ENCODE measurements around the gene PIPOX. TPM values are rescaled to one million over a fixed set of nuclear protein-coding genes. Genes with fewer than 3 reads are reported as not detected.

Gene PIPOX
- total and polyA plus RNA-seq, 2 of the 8 experiments (the other 6 are each of a cell fraction or from before 2014, with no cell fraction given), result 57.2 to 99.6 TPM

GRCh38 chr17:29051194-29051593 is 8.3 kb downstream of the PIPOX start:
- WGBS, 2 experiments (ENCODE audit: extremely low coverage in 1 of 2, insufficient coverage in 1 of 2, insufficient read length in 1 of 2, insufficient replicate concordance in 2 of 2, low coverage in 1 of 2, low lambda C conversion rate in 2 of 2, missing lambda C conversion rate in 1 of 2), result 82% methylated on average over 10 of the region's 12 CpGs; no CpG with 5 or more reads in 1 of the 2 experiments
- H4K20me1 ChIP-seq (replicated peaks in 1 of 2; ENCODE audit: control insufficient read depth in 1 of 2, insufficient read depth in 2 of 2, low read length in 2 of 2), result no peaks in the 10 kb centered on the region
- H3K14ac ChIP-seq (ENCODE audit: insufficient read length), result no peak overlapping the region
- H3K4ac ChIP-seq (replicated peaks; ENCODE audit: insufficient read length, low read depth, low read length), result no peak overlapping the region
- H3K23me2 ChIP-seq (ENCODE audit: low read depth, low read length), result no peaks in the 10 kb centered on the region
- H2AK5ac ChIP-seq (ENCODE audit: low read depth, low read length), result no peak overlapping the region
- 0 out of 2 replicates have a peak overlapping the region, but pooled peaks have one; percentile 48 for H2BK5ac ChIP-seq (ENCODE audit: low read depth, low read length)
- no peaks in the 10 kb centered on the region for H3K79me1 ChIP-seq (ENCODE audit: low read depth, low read length)
- H2BK15ac ChIP-seq (ENCODE audit: low read length), result no peak overlapping the region
- no peak overlapping the region for H4K5ac ChIP-seq (ENCODE audit: insufficient read length, low read depth, low read length)
- POLR2A ChIA-PET (ENCODE audit: partially characterized antibody), result interaction anchor here (0.6 to 1.5 kb wide), 15 partner anchors 8 to 41 kb away, joined by 3 to 7 read pairs (median 4); no protein-coding TSS in a partner anchor
- TF ChIP-seq CREB1 (IDR thresholded peaks at IDR 0.05) (no peak), TCF12 (IDR thresholded peaks at IDR 0.05; ENCODE audit: low read depth, low read length) (no peak), CHD2 (IDR thresholded peaks at IDR 0.05; ENCODE audit: low read length) (no peak), BCL11A (IDR thresholded peaks at IDR 0.05; ENCODE audit: low read depth in 2 of 2, low read length in 2 of 2) (no peak), EGR1 (IDR thresholded peaks at IDR 0.05; ENCODE audit: borderline replicate concordance, low read depth, low read length) (no peak), CHD1 (IDR thresholded peaks at IDR 0.05; ENCODE audit: low read depth, low read length) (no peak), SIX5 (IDR thresholded peaks at IDR 0.05; ENCODE audit: low read depth, low read length) (no peak), E2F6 (IDR thresholded peaks at IDR 0.05) (no peak), EZH2 (IDR thresholded peaks at IDR 0.05; ENCODE audit: low read depth, low read length, severe bottlenecking) (no peak), USF2 (IDR thresholded peaks at IDR 0.05; ENCODE audit: low read length) (no peak)
- H3K27me3 ChIP-seq (replicated peaks in 1 of 4; ENCODE audit: control insufficient read depth in 3 of 4, extremely low read depth in 1 of 4, insufficient read depth in 3 of 4, low read length in 3 of 4), result no peaks in the 10 kb centered on the region
- no peak overlapping the region for H3K4me2 ChIP-seq (ENCODE audit: insufficient read depth in 1 of 2, low read depth in 2 of 2, low read length in 2 of 2)
- peaks cover 0 to 17% (median 3%) of the 10 kb centered on the region in 4 experiments; a peak in 5 of 8 replicates for H3K36me3 ChIP-seq (ENCODE audit: control insufficient read depth in 2 of 4, insufficient read depth in 4 of 4, low read length in 3 of 4)
- H2AFZ ChIP-seq (ENCODE audit: low read length), result no peak overlapping the region
- no peak for FAIRE-seq
- H3K79me2 ChIP-seq (ENCODE audit: control insufficient read depth in 1 of 2, insufficient read depth in 2 of 2, low read length in 2 of 2), result no peaks in the 10 kb centered on the region
- no peak overlapping the region for H2BK120ac ChIP-seq (replicated peaks; ENCODE audit: low read depth, low read length)
- H3K56ac ChIP-seq (replicated peaks; ENCODE audit: insufficient read length, low read depth, low read length), result no peak overlapping the region
- no peaks in the 10 kb centered on the region for H3K9me3 ChIP-seq (ENCODE audit: insufficient read depth in 2 of 2, low read depth in 1 of 2, low read length in 1 of 2)
- peaks cover 2 to 8% (median 5%) of the 10 kb centered on the region in 4 experiments for H3K4me1 ChIP-seq (replicated peaks in 1 of 4; ENCODE audit: control insufficient read depth in 3 of 4, insufficient read depth in 4 of 4, low read length in 3 of 4)
- H3K23ac ChIP-seq (ENCODE audit: insufficient read length), result no peak overlapping the region
- no peak overlapping the region for H3K4me3 ChIP-seq (ENCODE audit: extremely low read depth in 1 of 4, insufficient read depth in 2 of 4, low read depth in 3 of 4, low read length in 4 of 4)
- H3K27ac ChIP-seq (ENCODE audit: low read depth, low read length), result no peak overlapping the region
- no peak overlapping the region for H3K18ac ChIP-seq (ENCODE audit: extremely low read depth, low read length)
- no peak for DNase-seq (ENCODE audit: low read depth in 1 of 2, low spot score in 2 of 2)
- peak overlapping the region; percentile 13 for H4K91ac ChIP-seq (replicated peaks; ENCODE audit: insufficient read length, low read length)
- no peak overlapping the region for H2BK12ac ChIP-seq (ENCODE audit: low read depth, low read length)
- peak overlapping the region; percentile 34; the same call in 1 of the 2 replicates for H2BK20ac ChIP-seq (ENCODE audit: low read length)
- no peak overlapping the region for H3K9ac ChIP-seq (replicated peaks in 1 of 4; ENCODE audit: extremely low read depth in 1 of 4, low read depth in 3 of 4, low read length in 3 of 4)
- CTCF ChIA-PET (ENCODE audit: partially characterized antibody), result interaction anchor here (0.6 to 1.9 kb wide), 11 partner anchors 12 to 98 kb away, joined by 3 to 7 read pairs (median 4); no protein-coding TSS in a partner anchor
- H4K8ac ChIP-seq (ENCODE audit: extremely low read depth, insufficient read depth, low read length), result no peak overlapping the region
